Loucy (cell line): Measurements from ENCODE around the gene PCDHGB7.
A peak's percentile ranks its signal among the peaks of the same experiment; 100 is the strongest.

Experiments
- H2AFZ ChIP-seq: fragments of 200-600 bp; sonication (generic); 2 replicates; pipeline ENCODE4 v1.6.0; 2016; ENCODE audit warnings: antibody characterized with exemption, mild to moderate bottlenecking, low read length, moderate library complexity
- H3F3A ChIP-seq: fragments of 200-600 bp; 2 replicates; pipeline ENCODE4 v1.6.0; 2016; ENCODE audit warnings: antibody characterized with exemption, low read depth, mild to moderate bottlenecking
- H3K27me3 ChIP-seq: fragments of 200-600 bp; sonication (generic); 2 replicates; pipeline ENCODE4 v1.6.1; 2014; ENCODE audit warnings: low read length, mild to moderate bottlenecking; ENCODE audit not compliant: insufficient read depth, poor library complexity, severe bottlenecking
- H3K36me3 ChIP-seq: fragments of 200-600 bp; sonication (generic); 2 replicates; pipeline ENCODE4 v1.6.1; 2016; ENCODE audit warnings: low read length; ENCODE audit not compliant: insufficient read depth
- H3K4me1 ChIP-seq: fragments of 200-600 bp; sonication (generic); 2 replicates; pipeline ENCODE4 v1.5.1; 2014; ENCODE audit warnings: low read length, mild to moderate bottlenecking; ENCODE audit not compliant: insufficient read depth, poor library complexity, severe bottlenecking
- H3K4me2 ChIP-seq: fragments of 200-600 bp; sonication (generic); 2 replicates; pipeline ENCODE4 v1.6.0; 2014; ENCODE audit warnings: antibody characterized with exemption, low read length, low read depth, mild to moderate bottlenecking; ENCODE audit not compliant: poor library complexity, severe bottlenecking
- H3K4me3 ChIP-seq: fragments of 200-600 bp; sonication (generic); 2 replicates; pipeline ENCODE4 v1.5.1; 2014; ENCODE audit warnings: low read length, mild to moderate bottlenecking, mixed read lengths; ENCODE audit not compliant: poor library complexity, severe bottlenecking
- H3K79me2 ChIP-seq: fragments of 200-600 bp; sonication (generic); 2 replicates; pipeline ENCODE4 v1.6.1; 2014; ENCODE audit warnings: low read length; ENCODE audit not compliant: insufficient read depth
- H3K9ac ChIP-seq: fragments of 200-600 bp; sonication (generic); 2 replicates; pipeline ENCODE4 v1.6.0; 2014; ENCODE audit warnings: mild to moderate bottlenecking, low read depth, low read length, moderate library complexity; ENCODE audit not compliant: poor library complexity, severe bottlenecking
- H3K9me2 ChIP-seq: fragments of 200-600 bp; sonication (generic); replicated peaks from 2 replicates; pipeline ENCODE4 v1.6.1; 2016; ENCODE audit warnings: low read depth, low read length, mixed read lengths
- H3K9me3 ChIP-seq: fragments of 200-600 bp; sonication (generic); 2 replicates; pipeline ENCODE4 v1.6.1; 2014; ENCODE audit warnings: mild to moderate bottlenecking, antibody characterized with exemption, low read length, low read depth; ENCODE audit not compliant: insufficient read depth
- H4K20me1 ChIP-seq: fragments of 200-600 bp; sonication (generic); 2 replicates; pipeline ENCODE4 v1.6.0; 2014; ENCODE audit warnings: antibody characterized with exemption, low read length, mild to moderate bottlenecking; ENCODE audit not compliant: insufficient read depth, poor library complexity, severe bottlenecking
- CTCF ChIP-seq: fragments of 200-600 bp; sonication (generic); conservative IDR thresholded peaks from 2 replicates; pipeline ENCODE4 v1.5.1; 2014; ENCODE audit warnings: mild to moderate bottlenecking, antibody characterized with exemption, low read length
- EZH2phosphoT487 ChIP-seq: fragments of 200-600 bp; IDR thresholded peaks from 2 replicates; pipeline ENCODE4 v1.6.1; 2018; ENCODE audit warnings: antibody characterized with exemption, mild to moderate bottlenecking, moderate library complexity, borderline replicate concordance

Gene PCDHGB7

GRCh38 chr5:141398608-141399007 is 18.9 kb upstream of the PCDHGB7 start:
- H3K4me1 ChIP-seq, result no peaks in the 10 kb centered on the region
- no peak for TF ChIP-seq EZH2phosphoT487
- no peak for TF ChIP-seq CTCF
- no peak overlapping the region for H3K9ac ChIP-seq
- no peaks in the 10 kb centered on the region for H3K27me3 ChIP-seq
- no peaks in the 10 kb centered on the region for H4K20me1 ChIP-seq
- no peak overlapping the region for H3K4me2 ChIP-seq
- no peaks in the 10 kb centered on the region for H3K9me2 ChIP-seq
- no peaks in the 10 kb centered on the region for H3K36me3 ChIP-seq
- H3F3A ChIP-seq, result no peaks in the 10 kb centered on the region
- no peaks in the 10 kb centered on the region for H3K79me2 ChIP-seq
- no peak overlapping the region for H2AFZ ChIP-seq
- no peak overlapping the region for H3K4me3 ChIP-seq
- no peaks in the 10 kb centered on the region for H3K9me3 ChIP-seq

- Histone ChIP-seq H3K4me2 (no peak overlapping the region), H2AFZ (no peak overlapping the region), H3K4me1 (no peaks in the 10 kb centered on the region), H3K9me3 (no peaks in the 10 kb centered on the region), H3K27me3 (no peaks in the 10 kb centered on the region), H3F3A (no peaks in the 10 kb centered on the region), H3K9ac (no peak overlapping the region), H3K9me2 (no peaks in the 10 kb centered on the region), H4K20me1 (no peaks in the 10 kb centered on the region), H3K36me3 (no peaks in the 10 kb centered on the region), H3K79me2 (no peaks in the 10 kb centered on the region), H3K4me3 (no peak overlapping the region)
- TF ChIP-seq CTCF, result no peak
- TF ChIP-seq EZH2phosphoT487, result no peak
These were observed 17.8 kb upstream of the PCDHGB7 start for GRCh38 chr5:141399555-141400258.

DNA sequence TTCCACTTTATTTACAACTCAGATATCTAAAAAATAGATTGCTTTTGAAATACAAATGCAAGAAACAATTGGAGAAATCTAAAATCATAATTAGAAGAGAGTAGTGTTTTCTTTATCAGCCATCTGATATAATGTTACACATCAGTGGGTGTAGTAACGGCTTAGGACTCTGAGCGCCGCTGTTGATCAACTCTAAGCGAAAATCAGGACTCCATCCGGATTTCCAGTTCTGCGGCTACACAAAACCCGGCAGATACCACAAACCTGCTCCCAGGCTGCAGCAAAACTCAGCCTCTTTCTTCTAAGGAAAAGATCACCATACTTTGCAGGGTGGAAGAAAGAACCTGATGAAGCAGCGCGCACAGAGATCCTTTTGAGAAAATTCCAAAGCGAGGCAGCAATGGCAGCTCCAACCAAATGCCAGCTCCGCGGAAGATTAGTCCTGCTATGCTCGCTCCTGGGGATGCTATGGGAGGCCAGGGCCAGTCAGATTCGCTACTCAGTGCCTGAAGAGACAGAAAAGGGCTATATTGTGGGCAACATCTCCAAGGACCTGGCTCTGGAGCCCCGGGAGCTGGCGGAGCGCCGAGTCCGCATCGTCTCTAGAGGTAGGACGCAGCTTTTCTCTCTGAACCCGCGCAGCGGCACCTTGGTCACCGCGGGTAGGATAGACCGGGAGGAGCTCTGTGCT is 14.8 kb upstream of the PCDHGB7 start, which contains the start of gene PCDHGA9:
Gene PCDHGA9, plus strand, starts transcription at position 226 of the 691 bp plus-strand sequence. Its CDS starts 175 bp downstream, at position 401.
- H3K4me3 ChIP-seq, result no peak within 1 kb of the TSS

More for the DNA sequence above, 14.8 kb upstream of the PCDHGB7 start, which contains the start of gene PCDHGA9:
- H3K4me2 ChIP-seq, result no peak within 1 kb of the TSS
- no peak for TF ChIP-seq EZH2phosphoT487
- peak; percentile 36 for TF ChIP-seq CTCF
- no peaks in the 10 kb centered on the region for H3F3A ChIP-seq
- H3K4me1 ChIP-seq, result no peaks in the 10 kb centered on the region
- H4K20me1 ChIP-seq, result no peaks in the 10 kb centered on the region
- H3K9ac ChIP-seq, result no peak within 1 kb of the TSS
- no peaks in the 10 kb centered on the region for H3K36me3 ChIP-seq
- H3K9me2 ChIP-seq, result no peaks in the 10 kb centered on the region
- no peaks in the 10 kb centered on the region for H3K9me3 ChIP-seq
- H3K79me2 ChIP-seq, result no peaks in the 10 kb centered on the region
- H3K27me3 ChIP-seq, result no peaks in the 10 kb centered on the region
- H2AFZ ChIP-seq, result no peak within 1 kb of the TSS
